Hepatocyte (in vitro differentiated cells): ENCODE measurements around the gene ZGPAT. TPM values are rescaled to one million over a fixed set of nuclear protein-coding genes. Genes with fewer than 3 reads are reported as not detected.

ENCODE experiments used
- DNase-seq: peaks from one replicate; pipeline ENCODE4 v3.0.0-alpha.2; 2016; ENCODE audit warnings: low spot score
- H2AFZ ChIP-seq: fragments of 200-600 bp; sonication (generic); 2 replicates; pipeline ENCODE4 v1.6.0; 2016; ENCODE audit warnings: antibody characterized with exemption, mild to moderate bottlenecking
- H3K27ac ChIP-seq: fragments of 200-600 bp; sonication (generic); 2 replicates; pipeline ENCODE4 v1.5.1; 2016; ENCODE audit warnings: mild to moderate bottlenecking
- H3K27me3 ChIP-seq: fragments of 200-600 bp; sonication (generic); 2 replicates; pipeline ENCODE4 v1.6.1; 2016
- H3K36me3 ChIP-seq: fragments of 200-600 bp; sonication (generic); replicated peaks from 2 replicates; pipeline ENCODE4 v1.5.1; 2016; ENCODE audit warnings: low read depth; ENCODE audit not compliant: insufficient read depth
- H3K4me1 ChIP-seq: fragments of 200-600 bp; sonication (generic); 2 replicates; pipeline ENCODE4 v1.5.1; 2016; ENCODE audit warnings: mild to moderate bottlenecking, moderate library complexity; ENCODE audit not compliant: insufficient read depth
- H3K4me2 ChIP-seq: fragments of 200-600 bp; sonication (generic); 2 replicates; pipeline ENCODE4 v1.6.0; 2016
- H3K4me3 ChIP-seq: fragments of 200-600 bp; sonication (generic); 2 replicates; pipeline ENCODE4 v1.5.1; 2016; ENCODE audit warnings: mild to moderate bottlenecking
- H3K79me2 ChIP-seq: fragments of 200-600 bp; sonication (generic); 2 replicates; pipeline ENCODE4 v1.6.0; 2017; ENCODE audit warnings: mild to moderate bottlenecking
- H3K9me2 ChIP-seq: fragments of 200-600 bp; sonication (generic); replicated peaks from 2 replicates; pipeline ENCODE4 v1.6.0; 2017; ENCODE audit warnings: mild to moderate bottlenecking; ENCODE audit not compliant: insufficient read depth
- H3K9me3 ChIP-seq: fragments of 200-600 bp; sonication (generic); 2 replicates; pipeline ENCODE4 v1.5.1; 2016; ENCODE audit warnings: low read depth, mild to moderate bottlenecking
- H4K20me1 ChIP-seq: fragments of 200-600 bp; sonication (generic); 2 replicates; pipeline ENCODE4 v1.6.0; 2016; ENCODE audit warnings: mild to moderate bottlenecking; ENCODE audit not compliant: insufficient read depth, poor library complexity, severe bottlenecking
- CTCF ChIP-seq: fragments of 200-600 bp; sonication (generic); IDR thresholded peaks from 2 replicates; pipeline ENCODE4 v1.5.1; 2016; ENCODE audit warnings: antibody characterized with exemption, mild to moderate bottlenecking; ENCODE audit not compliant: poor library complexity
- EZH2 ChIP-seq: fragments of 200-600 bp; sonication (generic); IDR thresholded peaks from 2 replicates; pipeline ENCODE4 v1.6.1; 2016; ENCODE audit warnings: antibody characterized with exemption, mild to moderate bottlenecking, borderline replicate concordance
- EZH2phosphoT487 ChIP-seq: fragments of 200-600 bp; sonication (generic); IDR thresholded peaks from one replicate; pipeline ENCODE4 v1.6.1; 2018; ENCODE audit warnings: antibody characterized with exemption, mild to moderate bottlenecking, low read depth, moderate library complexity; ENCODE audit not compliant: unreplicated experiment, severe bottlenecking
- WGBS: methylation state at CpG from one replicate; pipeline ENCODE4 v1.1.6; 2016; ENCODE audit warnings: low lambda C conversion rate; ENCODE audit errors: missing lambda C conversion rate; 5-methylcytosine and 5-hydroxymethylcytosine counted together
- polyA plus RNA-seq: library from polyadenylated mRNA; unstranded; fragments of >200 nt; fragmentation: Nextera tagmentation; extraction: Ambion mirVana; gene quantifications from 2 replicates; pipeline ENCODE4 v1.2.1, GENCODE V29; 2016
- total RNA-seq: library from RNA; depleted of rRNA; stranded (reverse); fragments of >200 nt; gene quantifications from 2 replicates; pipeline ENCODE4 v1.2.3, GENCODE V29; 2014

Gene ZGPAT
- total and polyA plus RNA-seq, 2 experiments from 2014 or later, result 18.6 to 41.7 TPM

GRCh38 chr20:63709149-63709527, 1.3 kb downstream of the ZGPAT start:
- TF ChIP-seq CTCF, result no peak
- no peak for TF ChIP-seq EZH2phosphoT487
- no peak for TF ChIP-seq EZH2
- Histone ChIP-seq H3K9me3 (no peaks in the 10 kb centered on the region), H3K79me2 (peaks cover 81% of the 10 kb centered on the region), H3K27ac (no peak overlapping the region), H3K27me3 (no peaks in the 10 kb centered on the region), H3K9me2 (no peaks in the 10 kb centered on the region), H4K20me1 (peaks cover 3% of the 10 kb centered on the region), H3K36me3 (no peaks in the 10 kb centered on the region), H3K4me1 (peaks cover 13% of the 10 kb centered on the region), H2AFZ (no peak overlapping the region), H3K4me2 (peak overlapping the region; percentile 94), H3K4me3 (no peak overlapping the region)
- 93% methylated on average over 17 of the region's 17 CpGs for WGBS
- DNase-seq, result peak; percentile 3

GRCh38 chr20:63711085-63711645, 3.3 kb downstream of the ZGPAT start:
- H3K9me2 ChIP-seq, result no peaks in the 10 kb centered on the region
- 88% methylated on average over 12 of the region's 12 CpGs for WGBS
- no peaks in the 10 kb centered on the region for H3K36me3 ChIP-seq
- no peaks in the 10 kb centered on the region for H3K27me3 ChIP-seq
- no peak overlapping the region for H3K4me3 ChIP-seq
- H3K27ac ChIP-seq, result no peak overlapping the region
- H4K20me1 ChIP-seq, result peaks cover 3% of the 10 kb centered on the region
- peaks cover 11% of the 10 kb centered on the region for H3K4me1 ChIP-seq
- peaks cover 90% of the 10 kb centered on the region for H3K79me2 ChIP-seq
- DNase-seq, result no peak
- TF ChIP-seq CTCF, result no peak
- no peak for TF ChIP-seq EZH2
- no peak for TF ChIP-seq EZH2phosphoT487
- H3K9me3 ChIP-seq, result no peaks in the 10 kb centered on the region
- no peak overlapping the region for H2AFZ ChIP-seq
- no peak overlapping the region for H3K4me2 ChIP-seq

GRCh38 chr20:63712191-63712590, 4.4 kb downstream of the ZGPAT start:
- no peak overlapping the region for H3K27ac ChIP-seq
- WGBS, result 100% methylated on average over 1 of the region's 1 CpG

More at GRCh38 chr20:63712191-63712590, 4.4 kb downstream of the ZGPAT start:
- no peak for TF ChIP-seq CTCF
- no peak for TF ChIP-seq EZH2phosphoT487
- no peak for TF ChIP-seq EZH2
- Histone ChIP-seq H3K9me3 (no peaks in the 10 kb centered on the region), H4K20me1 (no peaks in the 10 kb centered on the region), H3K4me1 (peaks cover 5% of the 10 kb centered on the region), H3K36me3 (no peaks in the 10 kb centered on the region), H3K4me2 (no peak overlapping the region), H3K79me2 (peaks cover 86% of the 10 kb centered on the region), H3K27me3 (no peaks in the 10 kb centered on the region), H2AFZ (no peak overlapping the region), H3K9me2 (no peaks in the 10 kb centered on the region), H3K4me3 (no peak overlapping the region)
- no peak for DNase-seq
